Activated CD4-positive, alpha-beta T cell treated with anti-CD3 and anti-CD28 coated beads for 1 hour (primary cell): ENCODE measurements around the gene DOCK6.

Experiments
- DNase-seq: peaks from one replicate; pipeline ENCODE4 v3.0.0-alpha.2; 2020

DOCK6 gene

GRCh38 chr19:11243798-11244169 lies 18.5 kb downstream of the DOCK6 start:
- no peak for DNase-seq

- peak; percentile 68 for DNase-seq
Observed at GRCh38 chr19:11242864-11243797, 19.2 kb downstream of the DOCK6 start.

- DNase-seq: no peak
Observed at GRCh38 chr19:11242025-11242424, 20.3 kb downstream of the DOCK6 start.

- no peak for DNase-seq
Observed at GRCh38 chr19:11240008-11240444, 22.3 kb downstream of the DOCK6 start.

GRCh38 chr19:11239377-11240000 lies 22.8 kb downstream of the DOCK6 start, which contains the start of gene ANGPTL8:
ANGPTL8 (plus strand) TSS chr19:11239619; CDS start chr19:11239638, 19 bp downstream.
- no peak for DNase-seq

- no peak for DNase-seq
Observed at GRCh38 chr19:11238781-11239376, 23.4 kb downstream of the DOCK6 start.

GRCh38 chr19:11238041-11238440 lies 24.3 kb downstream of the DOCK6 start:
- DNase-seq: no peak

- DNase-seq: no peak
Observed at GRCh38 chr19:11237321-11237720, 25.0 kb downstream of the DOCK6 start.

GRCh38 chr19:11236324-11237301 lies 25.7 kb downstream of the DOCK6 start:
- no peak for DNase-seq

GRCh38 chr19:11234486-11235075 lies 27.7 kb downstream of the DOCK6 start:
- no peak for DNase-seq

- no peak for DNase-seq
Observed at GRCh38 chr19:11233073-11233472, 29.3 kb downstream of the DOCK6 start.

GRCh38 chr19:11232555-11232954 lies 29.8 kb downstream of the DOCK6 start:
- no peak for DNase-seq

- DNase-seq: no peak
Observed at GRCh38 chr19:11230621-11231386, 31.5 kb downstream of the DOCK6 start.

GRCh38 chr19:11227195-11227886 lies 35.0 kb downstream of the DOCK6 start:
- DNase-seq: no peak

GRCh38 chr19:11226716-11227166 lies 35.6 kb downstream of the DOCK6 start:
- DNase-seq: no peak

GRCh38 chr19:11225815-11226214 lies 36.5 kb downstream of the DOCK6 start:
- DNase-seq: no peak

GRCh38 chr19:11225172-11225571 lies 37.2 kb downstream of the DOCK6 start:
- no peak for DNase-seq

GRCh38 chr19:11224429-11224828 lies 37.9 kb downstream of the DOCK6 start:
- DNase-seq: no peak

GRCh38 chr19:11223200-11223599 lies 39.1 kb downstream of the DOCK6 start:
- no peak for DNase-seq

- no peak for DNase-seq
Observed at GRCh38 chr19:11221082-11221598, 41.2 kb downstream of the DOCK6 start.
